Esophagus (tissue), 2 donors: ENCODE data around the gene ASTE1. TPM values are rescaled to one million over a fixed set of nuclear protein-coding genes. Genes with fewer than 3 reads are reported as not detected.

Experiments
- H3K27ac ChIP-seq, 2 donors: one replicate each; pipeline ENCODE4 v1.5.1; 2013; ENCODE audit warnings: low read depth in 2 of 2, mild to moderate bottlenecking in 2 of 2, inconsistent platforms in 1 of 2, low read length in 1 of 2, moderate library complexity in 1 of 2
- H3K27me3 ChIP-seq, 2 donors: one replicate each; pipeline ENCODE4 v1.6.1; 2013; ENCODE audit warnings: low read length in 2 of 2, control low read depth in 1 of 2, mild to moderate bottlenecking in 1 of 2; ENCODE audit not compliant: insufficient read depth in 2 of 2, control insufficient read depth in 1 of 2
- H3K36me3 ChIP-seq, 2 donors: one replicate each; pipeline ENCODE4 v1.6.1; 2013; ENCODE audit warnings: low read length in 1 of 2; ENCODE audit not compliant: control insufficient read depth in 2 of 2, insufficient read depth in 2 of 2
- H3K4me1 ChIP-seq, 2 donors: one replicate each; pipeline ENCODE4 v1.6.1; 2013; ENCODE audit warnings: low read length in 1 of 2; ENCODE audit not compliant: control insufficient read depth in 2 of 2, insufficient read depth in 2 of 2
- H3K4me3 ChIP-seq, 2 donors: one replicate each; pipeline ENCODE4 v1.5.1; 2013; ENCODE audit warnings: low read length in 2 of 2, mild to moderate bottlenecking in 2 of 2, low read depth in 1 of 2, moderate library complexity in 1 of 2
- H3K9me3 ChIP-seq, 2 donors: one replicate each; pipeline ENCODE4 v1.6.1; 2013; ENCODE audit warnings: mild to moderate bottlenecking in 2 of 2, low read depth in 1 of 2, low read length in 1 of 2, moderate library complexity in 1 of 2; ENCODE audit not compliant: control insufficient read depth in 2 of 2, insufficient read depth in 1 of 2
- WGBS, 2 donors: extraction: QIAGEN DNeasy Blood & Tissue Kit; methylation state at CpG; one replicate each; pipeline ENCODE4 v1.1.7; 2013; 5-methylcytosine and 5-hydroxymethylcytosine counted together
- polyA plus RNA-seq, 2 donors: library from polyadenylated mRNA; stranded (reverse); fragments of 200-250 nt; gene quantifications; one replicate each; pipeline ENCODE4 v1.2.3, GENCODE V29; 2013
- donor health status: healthy with polysubstance abuse.
- donor health status: Bipolar disorder and iron deficiency.

ASTE1 gene, protein sequence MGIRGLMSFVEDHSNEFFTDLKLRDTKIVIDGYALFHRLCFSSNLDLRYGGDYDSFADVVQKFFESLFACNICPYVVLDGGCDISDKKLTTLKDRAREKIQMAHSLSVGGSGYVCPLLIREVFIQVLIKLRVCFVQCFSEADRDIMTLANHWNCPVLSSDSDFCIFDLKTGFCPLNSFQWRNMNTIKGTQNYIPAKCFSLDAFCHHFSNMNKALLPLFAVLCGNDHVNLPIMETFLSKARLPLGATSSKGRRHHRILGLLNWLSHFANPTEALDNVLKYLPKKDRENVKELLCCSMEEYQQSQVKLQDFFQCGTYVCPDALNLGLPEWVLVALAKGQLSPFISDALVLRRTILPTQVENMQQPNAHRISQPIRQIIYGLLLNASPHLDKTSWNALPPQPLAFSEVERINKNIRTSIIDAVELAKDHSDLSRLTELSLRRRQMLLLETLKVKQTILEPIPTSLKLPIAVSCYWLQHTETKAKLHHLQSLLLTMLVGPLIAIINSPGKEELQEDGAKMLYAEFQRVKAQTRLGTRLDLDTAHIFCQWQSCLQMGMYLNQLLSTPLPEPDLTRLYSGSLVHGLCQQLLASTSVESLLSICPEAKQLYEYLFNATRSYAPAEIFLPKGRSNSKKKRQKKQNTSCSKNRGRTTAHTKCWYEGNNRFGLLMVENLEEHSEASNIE
- 1 to 10 TPM; 1.6 to 2.9 TPM for polyA plus RNA-seq

DNA sequence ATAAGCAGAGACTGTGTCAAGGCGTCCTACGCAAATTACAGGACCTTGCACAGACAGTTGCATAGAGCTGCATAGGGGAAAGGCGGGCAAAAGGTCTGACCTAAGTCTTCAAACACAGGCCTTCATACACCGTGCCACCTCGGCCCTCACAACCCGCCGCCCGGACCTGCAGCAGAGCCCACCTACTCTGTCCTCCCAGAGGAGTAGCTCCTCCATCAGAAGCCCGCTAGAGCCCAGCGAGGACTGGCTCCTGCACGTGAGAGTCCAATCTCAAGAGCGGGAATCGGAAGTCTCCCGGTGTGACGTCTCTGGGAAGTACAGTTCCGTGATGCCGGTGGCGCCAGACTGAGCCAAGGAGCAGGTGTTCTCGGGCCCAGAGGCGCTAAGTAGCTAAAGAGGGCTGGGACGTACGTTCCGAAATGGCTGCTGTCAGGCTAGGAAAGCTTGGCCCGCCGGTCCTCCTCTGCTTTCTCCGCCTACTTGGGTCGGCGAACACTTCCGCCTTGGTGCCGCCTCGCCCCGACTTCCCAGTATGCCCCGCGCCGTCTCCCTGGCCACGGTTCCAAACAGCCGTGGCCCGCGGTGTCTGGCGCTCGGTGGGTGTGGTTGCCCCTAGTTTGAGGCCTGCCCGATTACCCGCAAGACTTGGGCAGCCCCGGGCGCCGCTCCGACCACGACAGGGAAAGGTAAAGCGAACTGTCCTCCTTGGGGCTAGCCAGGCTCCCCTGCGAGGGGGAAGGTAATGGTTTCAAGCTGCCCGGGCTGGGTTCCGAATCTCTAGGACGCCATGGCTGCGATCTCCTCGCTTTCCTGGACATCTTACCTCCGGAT is at the start of gene ASTE1, which contains the start of gene NEK11:
Gene ASTE1, minus strand, starts transcription at position 505 of the 831 bp plus-strand sequence. CDS start 1,519 bp downstream, outside the sequence.
Gene NEK11, plus strand, starts transcription at position 557 of the 831 bp plus-strand sequence. CDS start 2,832 bp downstream, outside the sequence.
- peak within 1 kb of the TSS; percentile 76 to 94 for H3K4me3 ChIP-seq
- H3K4me1 ChIP-seq: peaks cover 0 to 3% of the 10 kb centered on the region in 2 donors
- H3K27ac ChIP-seq: peak within 1 kb of the TSS; percentile 92 to 99
- WGBS, 2 donors: 0 to 1% methylated on average over 56 of the region's 56 CpGs
- H3K9me3 ChIP-seq: no peaks in the 10 kb centered on the region
- H3K36me3 ChIP-seq: no peaks in the 10 kb centered on the region
- H3K27me3 ChIP-seq: no peaks in the 10 kb centered on the region

DNA sequence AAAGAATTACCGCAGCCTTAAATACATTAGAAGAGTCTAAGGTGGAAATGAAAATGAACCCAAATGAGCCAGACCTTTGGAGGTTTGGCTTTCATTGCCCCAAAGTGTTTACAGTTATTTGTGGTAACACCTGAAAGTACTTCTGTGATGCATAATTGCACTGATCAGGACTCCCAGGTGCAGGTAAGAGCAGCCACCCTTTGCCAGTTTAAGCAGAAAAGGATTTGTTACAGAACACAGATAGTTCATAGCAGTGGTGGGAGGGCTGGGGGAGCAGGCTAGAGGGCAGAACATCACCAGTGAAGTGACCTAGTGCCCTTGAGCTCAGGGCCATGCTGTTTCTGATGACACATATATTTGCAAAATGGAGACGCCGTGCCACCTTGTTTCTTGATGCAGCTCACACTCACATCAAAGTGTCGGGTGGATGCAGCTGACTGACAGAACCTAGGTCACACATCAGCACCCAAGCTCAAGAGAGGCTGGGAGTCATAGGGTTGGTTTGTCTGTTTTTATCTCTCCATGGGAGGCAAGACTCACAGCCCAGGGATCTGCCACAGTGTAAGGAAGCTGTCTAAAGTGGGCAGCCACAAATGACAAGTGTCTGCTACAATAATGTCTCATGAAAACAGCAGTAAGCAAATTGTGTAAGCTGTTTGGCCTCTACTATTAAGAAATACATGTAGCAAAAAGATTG is 49.2 kb upstream of the ASTE1 start:
- H3K4me3 ChIP-seq: no peak overlapping the region
- WGBS, 2 donors: 71 to 73% methylated on average over 4 of the region's 4 CpGs
- H3K9me3 ChIP-seq: no peaks in the 10 kb centered on the region
- H3K27me3 ChIP-seq: no peaks in the 10 kb centered on the region
- no peaks in the 10 kb centered on the region for H3K4me1 ChIP-seq
- no peaks in the 10 kb centered on the region for H3K36me3 ChIP-seq
- H3K27ac ChIP-seq: no peak overlapping the region

DNA sequence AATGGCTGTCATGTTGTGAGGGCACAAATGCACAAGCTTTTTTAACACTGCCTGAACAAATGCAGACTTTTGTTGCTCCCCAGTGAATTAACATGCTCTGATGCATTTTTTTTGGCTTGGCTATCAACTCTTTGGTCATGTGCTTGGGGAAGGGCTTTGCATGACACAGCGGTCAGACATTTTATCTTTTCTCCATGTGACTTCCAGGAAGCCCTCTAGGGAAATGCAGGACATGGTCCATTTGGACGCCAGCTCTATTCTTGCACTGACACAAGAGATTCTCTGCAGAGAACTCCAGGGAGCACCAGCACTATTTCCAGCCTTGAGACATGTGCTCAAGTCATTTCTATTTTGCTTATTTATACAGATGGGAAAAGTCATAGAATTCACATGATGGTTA is 46.2 kb upstream of the ASTE1 start:
- H3K27ac ChIP-seq: no peak overlapping the region
- whole genome bisulfite sequencing, 2 donors: 63 to 65% methylated on average over 2 of the region's 2 CpGs

DNA sequence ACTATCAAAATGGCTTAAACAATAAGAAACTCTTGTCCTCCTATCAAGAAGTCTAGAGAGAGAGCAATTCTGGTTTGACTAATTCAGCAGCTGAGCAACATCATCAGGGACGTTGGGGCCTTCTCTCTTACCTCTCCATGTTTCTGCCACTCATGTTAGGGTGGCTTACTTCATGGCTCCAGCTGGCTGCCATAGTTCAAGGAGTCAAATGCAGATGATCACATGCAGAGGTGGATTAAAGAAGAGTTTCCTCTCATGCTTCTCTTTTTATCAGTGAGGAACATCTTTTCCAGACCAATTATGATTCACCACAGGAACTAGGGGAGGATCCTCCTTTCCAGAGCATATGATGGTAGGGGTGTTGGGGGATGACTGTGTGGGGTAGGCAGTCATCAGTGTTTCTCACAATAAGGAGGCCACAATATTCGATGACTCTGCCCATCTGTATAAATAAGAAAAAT is 45.5 kb upstream of the ASTE1 start:
- WGBS, 2 donors: 66 to 76% methylated on average over 2 of the region's 2 CpGs
- no peaks in the 10 kb centered on the region for H3K4me1 ChIP-seq

More for the DNA sequence above, 46.2 kb upstream of the ASTE1 start:
- Histone ChIP-seq H3K27me3 (no peaks in the 10 kb centered on the region), H3K36me3 (no peaks in the 10 kb centered on the region), H3K9me3 (no peaks in the 10 kb centered on the region), H3K4me1 (no peaks in the 10 kb centered on the region), H3K4me3 (no peak overlapping the region)

DNA sequence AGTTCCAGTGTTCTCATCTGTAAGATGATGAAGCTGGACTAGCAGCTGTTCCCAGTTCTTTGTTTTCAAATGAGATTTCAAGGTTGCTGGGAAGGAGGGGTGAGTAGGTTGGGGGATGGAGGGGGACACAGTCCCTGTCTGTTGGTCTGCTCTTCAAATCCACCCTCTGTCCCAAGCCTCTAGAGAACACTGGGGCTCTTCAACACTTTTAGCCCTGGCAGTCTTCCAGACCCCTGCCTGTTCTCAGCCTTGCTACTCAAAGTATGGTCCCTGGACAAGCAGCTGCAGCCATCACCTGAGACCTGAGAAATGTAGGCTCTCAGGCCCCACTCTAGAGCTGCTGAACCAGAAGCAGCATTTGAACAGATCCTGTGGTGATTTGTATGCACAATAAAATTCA is 41.4 kb upstream of the ASTE1 start:
- H3K36me3 ChIP-seq: no peaks in the 10 kb centered on the region
- no peak overlapping the region for H3K27ac ChIP-seq
- no peaks in the 10 kb centered on the region for H3K27me3 ChIP-seq
- H3K4me3 ChIP-seq: no peak overlapping the region
- no peaks in the 10 kb centered on the region for H3K9me3 ChIP-seq
- H3K4me1 ChIP-seq: no peaks in the 10 kb centered on the region

More for the DNA sequence above, 45.5 kb upstream of the ASTE1 start:
- no peaks in the 10 kb centered on the region for H3K9me3 ChIP-seq
- no peak overlapping the region for H3K27ac ChIP-seq
- no peaks in the 10 kb centered on the region for H3K36me3 ChIP-seq
- no peak overlapping the region for H3K4me3 ChIP-seq
- no peaks in the 10 kb centered on the region for H3K27me3 ChIP-seq

DNA sequence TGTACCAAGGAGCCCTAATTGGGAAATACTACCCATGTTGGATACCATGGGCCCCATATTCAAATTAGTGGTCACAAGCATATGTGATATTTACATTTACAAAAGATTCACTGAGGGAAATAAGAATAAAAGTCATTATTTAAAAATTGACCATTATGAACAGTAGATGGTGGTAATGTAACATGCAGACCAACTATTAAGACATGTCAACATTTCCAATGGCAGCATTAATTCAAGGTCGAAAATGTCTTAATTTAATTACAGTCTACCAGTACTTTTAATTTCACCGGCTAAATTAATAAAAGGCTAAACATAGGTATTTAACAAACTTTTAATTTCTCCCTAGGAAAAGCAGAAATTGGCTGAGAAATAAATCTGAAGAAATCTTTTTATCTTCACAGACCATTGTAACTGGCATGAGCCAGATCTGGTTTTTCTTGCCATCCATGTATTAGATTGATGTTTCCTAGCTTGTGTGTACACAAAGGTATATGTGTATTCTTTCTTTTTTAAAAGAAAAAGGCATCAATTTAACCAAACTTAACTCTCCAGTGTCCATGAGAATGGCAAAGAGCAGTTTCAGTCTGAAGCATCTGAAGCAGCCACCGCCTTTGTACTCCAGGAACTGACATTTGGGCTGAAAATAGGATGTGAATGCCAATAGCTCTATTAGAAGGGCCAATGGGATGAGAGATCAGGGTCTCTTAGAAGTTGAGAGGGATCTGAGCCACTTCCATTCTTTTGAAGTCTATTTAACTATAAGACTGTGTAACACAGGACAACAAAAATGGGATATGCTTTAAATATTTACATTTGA is 26.6 kb upstream of the ASTE1 start:
- no peak overlapping the region for H3K4me3 ChIP-seq
- H3K27me3 ChIP-seq: no peaks in the 10 kb centered on the region
- H3K36me3 ChIP-seq: no peaks in the 10 kb centered on the region
- H3K27ac ChIP-seq: no peak overlapping the region
- WGBS, 2 donors: 71 to 84% methylated on average over 3 of the region's 3 CpGs
- H3K9me3 ChIP-seq: no peaks in the 10 kb centered on the region
- no peaks in the 10 kb centered on the region for H3K4me1 ChIP-seq

DNA sequence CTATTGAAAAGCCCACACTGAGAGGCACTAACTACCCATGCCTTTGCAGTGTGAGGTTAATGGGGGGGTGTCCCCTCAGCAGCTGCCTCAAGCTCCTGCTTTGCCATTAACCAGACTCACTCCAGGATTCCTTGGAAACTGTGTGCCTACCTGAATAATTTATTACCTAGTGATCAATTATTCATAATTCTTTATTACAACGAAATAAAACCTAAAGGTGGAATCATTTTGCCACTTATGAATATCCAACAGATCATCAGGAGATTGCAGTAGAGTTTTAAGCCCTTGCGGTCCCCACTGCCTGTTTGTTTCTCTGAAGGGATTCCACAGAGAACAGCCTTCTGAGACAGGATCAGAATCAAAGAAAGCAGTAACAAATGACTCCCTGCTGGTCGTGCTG is 23.4 kb upstream of the ASTE1 start:
- H3K27ac ChIP-seq: no peak overlapping the region
- no peaks in the 10 kb centered on the region for H3K27me3 ChIP-seq
- no peaks in the 10 kb centered on the region for H3K4me1 ChIP-seq
- WGBS, 2 donors: 69 to 76% methylated on average over 3 of the region's 3 CpGs
- H3K9me3 ChIP-seq: no peaks in the 10 kb centered on the region
- H3K4me3 ChIP-seq: no peak overlapping the region
- no peaks in the 10 kb centered on the region for H3K36me3 ChIP-seq

DNA sequence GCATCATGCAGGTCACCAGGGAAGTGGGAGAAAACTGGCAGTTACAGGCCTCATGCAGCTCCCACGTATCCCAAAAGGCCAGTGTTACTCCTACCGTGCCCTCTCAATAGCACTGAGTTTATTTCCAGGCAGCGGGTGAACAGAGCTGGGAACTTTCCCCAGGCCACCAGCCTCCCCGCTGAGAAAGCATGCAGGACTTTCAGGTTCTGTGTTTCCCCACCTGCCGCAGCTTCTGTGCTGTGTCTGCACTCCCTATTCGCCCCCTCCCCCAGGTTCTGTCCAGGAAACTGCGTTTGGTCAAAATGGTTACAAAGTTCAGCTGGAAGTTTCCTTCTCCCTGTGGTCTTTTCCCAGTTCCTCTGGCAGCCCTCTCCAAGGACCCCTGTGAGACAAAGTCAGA is 21.4 kb upstream of the ASTE1 start:
- no peaks in the 10 kb centered on the region for H3K27me3 ChIP-seq
- H3K4me1 ChIP-seq: no peaks in the 10 kb centered on the region
- no peaks in the 10 kb centered on the region for H3K36me3 ChIP-seq
- no peak overlapping the region for H3K4me3 ChIP-seq
- no peak overlapping the region for H3K27ac ChIP-seq
- no peaks in the 10 kb centered on the region for H3K9me3 ChIP-seq
- 87 to 93% methylated on average over 7 of the region's 7 CpGs for WGBS, 2 donors
